ENCODE measurements around the gene HSD17B13.

- TF ChIP-seq ZNF121 (CRISPR knock-in tag; IDR thresholded peaks at IDR 0.05) (no peak), ZFP36 (IDR thresholded peaks at IDR 0.05; ENCODE audit: borderline replicate concordance, low read depth, low read length, partially characterized antibody) (no peak), PCBP1 (IDR thresholded peaks at IDR 0.05; ENCODE audit: borderline replicate concordance, low read depth, low read length) (no peak), ZNF441 (CRISPR knock-in tag; IDR thresholded peaks at IDR 0.05; ENCODE audit: borderline replicate concordance) (no peak), ZBTB40 (IDR thresholded peaks at IDR 0.05) (no peak), ZBTB40 (CRISPR knock-in tag; IDR thresholded peaks at IDR 0.05) (no peak), RBM39 (IDR thresholded peaks at IDR 0.05; ENCODE audit: low read depth, low read length, poor library complexity, severe bottlenecking) (no peak), ZNF512 (CRISPR knock-in tag; IDR thresholded peaks at IDR 0.05) (no peak), YEATS2 (CRISPR knock-in tag; IDR thresholded peaks at IDR 0.05; ENCODE audit: borderline replicate concordance) (no peak), CTCF (CRISPR knock-in tag; IDR thresholded peaks at IDR 0.05) (no peak), PREB (CRISPR knock-in tag; IDR thresholded peaks at IDR 0.05) (no peak), ZNF431 (CRISPR knock-in tag; IDR thresholded peaks at IDR 0.05; ENCODE audit: borderline replicate concordance, low read depth) (no peak), POLR2A (IDR thresholded peaks at IDR 0.05; ENCODE audit: insufficient read depth in 1 of 2, low read depth in 2 of 2, low read length in 2 of 2) (no peak), PAWR (CRISPR knock-in tag; IDR thresholded peaks at IDR 0.05; ENCODE audit: borderline replicate concordance) (no peak)
Observed at GRCh38 chr4:87313756-87314155, 8.9 kb downstream of the HSD17B13 start.
